Thymus (tissue), 11 donors: ENCODE data around the gene ATF6B. TPM values are rescaled to one million over a fixed set of nuclear protein-coding genes. Genes with fewer than 3 reads are reported as not detected.

Experiments
- DNase-seq, 9 donors: peaks; one replicate each; pipeline ENCODE4 v3.0.0-alpha.2; 2013; ENCODE audit warnings: low spot score in 9 of 9, low read depth in 6 of 9, missing footprints in 1 of 9
- H3K27ac ChIP-seq, 2 donors: one replicate each; pipeline ENCODE4 v1.5.1; 2013; ENCODE audit warnings: control low read depth in 1 of 2, low read depth in 1 of 2, low read length in 1 of 2, mild to moderate bottlenecking in 1 of 2, moderate library complexity in 1 of 2
- H3K27me3 ChIP-seq, 2 donors: one replicate each; pipeline ENCODE4 v1.5.1; 2013; ENCODE audit warnings: low read length in 1 of 2; ENCODE audit not compliant: control insufficient read depth in 2 of 2, insufficient read depth in 1 of 2
- H3K36me3 ChIP-seq, 2 donors: one replicate each; pipeline ENCODE4 v1.5.1; 2013; ENCODE audit warnings: low read length in 1 of 2, mild to moderate bottlenecking in 1 of 2, moderate library complexity in 1 of 2; ENCODE audit not compliant: control insufficient read depth in 2 of 2, insufficient read depth in 2 of 2
- H3K4me1 ChIP-seq, 2 donors: one replicate each; pipeline ENCODE4 v1.5.1; 2013; ENCODE audit warnings: low read length in 2 of 2; ENCODE audit not compliant: control insufficient read depth in 2 of 2, insufficient read depth in 2 of 2
- H3K4me3 ChIP-seq, 2 donors: one replicate each; pipeline ENCODE4 v1.5.1; 2013; ENCODE audit warnings: low read length in 2 of 2, control low read depth in 1 of 2, mild to moderate bottlenecking in 1 of 2
- H3K9me3 ChIP-seq, 2 donors: one replicate each; pipeline ENCODE4 v1.5.1; 2013; ENCODE audit warnings: low read length in 1 of 2, mild to moderate bottlenecking in 1 of 2; ENCODE audit not compliant: control insufficient read depth in 2 of 2, insufficient read depth in 1 of 2
- WGBS: extraction: QIAGEN DNeasy Blood & Tissue Kit; methylation state at CpG from one replicate; pipeline ENCODE4 v1.1.7; 2013; 5-methylcytosine and 5-hydroxymethylcytosine counted together
- polyA plus RNA-seq: library from polyadenylated mRNA; stranded (reverse); fragments of 200-250 nt; gene quantifications from one replicate; pipeline ENCODE4 v1.2.3, GENCODE V29; 2013
- total RNA-seq: library from RNA; stranded (reverse); fragments of 120-200 nt; gene quantifications from one replicate; pipeline ENCODE4 v1.2.4, GENCODE V29; 2013
- donor health status: healthy.

Gene ATF6B
- total and polyA plus RNA-seq, 2 donors = 16.0 to 49.2 TPM

DNA sequence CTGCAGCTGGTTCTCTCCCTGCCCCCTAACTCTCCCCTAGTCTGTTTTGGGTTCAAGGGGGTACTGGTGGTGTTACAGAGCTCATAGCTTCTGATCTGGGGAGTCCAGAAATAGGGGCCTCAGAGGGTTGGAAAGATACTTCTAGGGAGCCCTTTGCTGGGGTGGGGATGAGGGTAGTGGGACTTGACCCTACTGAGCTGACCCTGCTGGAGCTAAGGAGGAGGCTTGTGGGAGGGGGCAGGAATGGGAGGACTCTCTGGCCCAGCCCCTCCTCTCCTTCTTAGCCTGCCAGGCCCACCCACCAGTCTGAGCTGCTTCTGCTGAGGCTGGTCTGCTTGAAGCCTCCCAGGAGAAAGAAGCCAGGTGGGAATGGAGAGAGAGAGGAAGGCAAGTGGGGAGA lies 36.2 kb upstream of the ATF6B start, which contains the start of gene EGFL8:
Gene EGFL8 (plus strand): TSS at position 301 of the 400 bp plus-strand sequence. CDS start 1,571 bp downstream, outside the sequence.
- no peak for DNase-seq
- Histone ChIP-seq H3K27me3 (no peaks in the 10 kb centered on the region), H3K36me3 (peaks cover 45 to 50% of the 10 kb centered on the region in 2 donors), H3K4me3 (no peak within 1 kb of the TSS), H3K4me1 (no peaks in the 10 kb centered on the region), H3K9me3 (no peaks in the 10 kb centered on the region), H3K27ac (no peak within 1 kb of the TSS)

DNA sequence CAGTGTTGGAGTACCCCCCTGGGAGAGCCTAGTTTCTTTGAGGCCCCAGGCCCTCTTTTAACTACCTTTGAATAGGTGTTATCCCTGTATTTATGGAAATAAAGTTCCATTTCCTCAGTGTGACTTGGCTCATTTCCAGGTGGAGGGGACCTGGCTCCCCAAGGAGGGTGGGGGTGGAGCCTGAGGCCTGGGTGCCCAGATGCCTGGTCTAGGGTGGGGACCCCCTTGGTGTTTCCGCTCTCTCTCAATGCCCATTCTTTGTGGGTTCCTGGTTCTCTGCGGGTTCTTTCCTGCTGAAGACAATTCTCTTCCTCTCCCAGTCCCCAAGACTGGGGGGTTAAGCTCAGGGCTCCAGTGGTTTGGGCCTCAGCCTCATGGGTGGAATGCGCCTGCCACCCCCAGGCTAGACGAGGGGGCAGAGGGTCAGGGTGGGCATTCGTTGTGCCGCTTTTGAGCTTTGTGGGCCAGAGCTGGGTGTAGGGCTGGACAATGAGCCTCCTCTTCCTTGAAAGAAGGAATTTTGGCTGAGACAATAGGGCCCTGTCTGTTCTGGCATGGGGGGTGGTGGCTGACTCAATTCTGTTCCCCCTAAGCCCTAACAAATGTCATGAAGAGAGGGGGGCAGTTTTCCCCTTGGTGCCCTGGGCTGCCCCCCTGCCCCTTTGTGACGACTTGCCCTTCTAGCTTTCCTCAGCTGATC lies 35.7 kb upstream of the ATF6B start:
- 97% methylated on average over 7 of the region's 7 CpGs for WGBS
- no peaks in the 10 kb centered on the region for H3K9me3 ChIP-seq
- no peak overlapping the region for H3K27ac ChIP-seq
- H3K4me3 ChIP-seq = no peak overlapping the region
- H3K36me3 ChIP-seq = peaks cover 39 to 45% of the 10 kb centered on the region in 2 donors
- H3K4me1 ChIP-seq = no peaks in the 10 kb centered on the region
- H3K27me3 ChIP-seq = no peaks in the 10 kb centered on the region
- DNase-seq = no peak

DNA sequence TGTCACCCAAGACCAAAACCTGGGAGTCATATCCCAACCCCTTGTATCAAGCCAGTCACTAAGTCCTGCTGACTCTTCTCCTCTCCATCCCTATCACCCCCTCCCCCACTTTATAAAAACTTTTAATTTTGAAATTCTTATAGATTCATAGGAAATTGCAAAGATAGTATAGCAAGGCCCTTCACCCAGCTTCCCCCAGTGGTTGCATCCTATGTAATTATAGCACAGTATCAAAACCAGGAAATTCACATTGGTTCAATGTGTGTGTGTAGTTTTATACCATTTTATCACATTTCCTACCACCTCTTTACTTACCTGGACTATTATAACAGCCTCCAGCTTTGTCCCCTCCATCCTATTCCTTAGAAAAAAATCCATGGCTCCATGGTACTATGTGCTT lies 30.0 kb upstream of the ATF6B start:
- Histone ChIP-seq H3K27ac (no peak overlapping the region), H3K9me3 (no peaks in the 10 kb centered on the region), H3K27me3 (peaks cover 0 to 14% of the 10 kb centered on the region in 2 donors), H3K4me3 (no peak overlapping the region), H3K36me3 (peaks cover 30 to 34% of the 10 kb centered on the region in 2 donors), H3K4me1 (peaks cover 9 to 27% of the 10 kb centered on the region in 2 donors)
- DNase-seq = no peak

DNA sequence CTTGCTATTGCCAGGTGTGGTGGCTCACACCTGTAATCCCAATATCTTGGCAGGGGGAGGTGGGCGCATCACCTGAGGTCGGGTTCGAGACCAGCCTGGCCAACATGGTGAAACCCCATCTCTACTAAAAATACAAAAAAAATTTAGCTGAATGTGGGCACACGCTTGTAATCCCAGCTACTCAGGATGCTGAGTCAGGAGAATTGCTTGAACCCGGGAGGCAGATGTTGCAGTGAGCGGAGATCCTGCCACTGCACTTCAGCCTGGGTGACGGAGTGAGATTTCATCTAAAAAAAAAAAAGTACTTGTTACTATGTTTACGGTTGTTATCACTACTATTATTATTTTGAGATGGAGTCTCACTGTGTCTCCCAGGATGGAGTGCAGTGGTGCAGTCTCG lies 28.8 kb upstream of the ATF6B start:
- peaks cover 22 to 29% of the 10 kb centered on the region in 2 donors for H3K36me3 ChIP-seq

DNA sequence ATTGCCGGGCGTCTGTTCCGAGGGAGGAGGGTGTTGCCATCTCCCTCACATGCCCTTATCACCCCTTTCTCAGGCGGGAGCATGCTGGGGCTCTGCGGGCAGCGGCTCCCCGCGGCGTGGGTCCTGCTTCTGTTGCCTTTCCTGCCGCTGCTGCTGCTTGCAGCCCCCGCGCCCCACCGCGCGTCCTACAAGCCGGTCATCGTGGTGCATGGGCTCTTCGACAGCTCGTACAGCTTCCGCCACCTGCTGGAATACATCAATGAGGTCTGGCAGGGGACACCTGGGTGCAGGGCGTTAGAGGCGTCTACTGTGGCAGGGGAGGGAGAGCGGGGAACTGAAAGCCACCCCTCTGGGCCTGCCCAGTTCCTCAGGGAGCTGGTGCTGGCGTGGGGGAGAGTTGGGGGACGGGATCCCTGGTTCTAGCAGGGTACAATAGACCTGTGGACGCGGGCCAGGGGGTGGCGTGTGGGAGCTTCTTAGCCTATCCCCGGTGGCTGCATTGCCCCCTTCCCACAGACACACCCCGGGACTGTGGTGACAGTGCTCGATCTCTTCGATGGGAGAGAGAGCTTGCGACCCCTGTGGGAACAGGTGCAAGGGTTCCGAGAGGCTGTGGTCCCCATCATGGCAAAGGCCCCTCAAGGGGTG lies 26.6 kb upstream of the ATF6B start:
- peak overlapping the region; percentile 55 to 80 for H3K27ac ChIP-seq
- peaks cover 0 to 3% of the 10 kb centered on the region in 2 donors for H3K9me3 ChIP-seq
- 1% methylated on average over 34 of the region's 34 CpGs for WGBS
- H3K4me1 ChIP-seq = peaks cover 19 to 56% of the 10 kb centered on the region in 2 donors
- peaks cover 18 to 48% of the 10 kb centered on the region in 2 donors for H3K27me3 ChIP-seq
- peak in 3 of 9 donors; percentile 69 to 84 (median 72) for DNase-seq
- H3K4me3 ChIP-seq = peak overlapping the region; percentile 62 to 84
- peaks cover 22 to 29% of the 10 kb centered on the region in 2 donors for H3K36me3 ChIP-seq

More for the DNA sequence above, 28.8 kb upstream of the ATF6B start:
- peaks cover 17 to 39% of the 10 kb centered on the region in 2 donors for H3K4me1 ChIP-seq
- no peak overlapping the region for H3K27ac ChIP-seq
- 98% methylated on average over 9 of the region's 9 CpGs for WGBS
- no peaks in the 10 kb centered on the region for H3K9me3 ChIP-seq
- no peak for DNase-seq
- H3K27me3 ChIP-seq = peaks cover 2 to 26% of the 10 kb centered on the region in 2 donors
- H3K4me3 ChIP-seq = no peak overlapping the region

DNA sequence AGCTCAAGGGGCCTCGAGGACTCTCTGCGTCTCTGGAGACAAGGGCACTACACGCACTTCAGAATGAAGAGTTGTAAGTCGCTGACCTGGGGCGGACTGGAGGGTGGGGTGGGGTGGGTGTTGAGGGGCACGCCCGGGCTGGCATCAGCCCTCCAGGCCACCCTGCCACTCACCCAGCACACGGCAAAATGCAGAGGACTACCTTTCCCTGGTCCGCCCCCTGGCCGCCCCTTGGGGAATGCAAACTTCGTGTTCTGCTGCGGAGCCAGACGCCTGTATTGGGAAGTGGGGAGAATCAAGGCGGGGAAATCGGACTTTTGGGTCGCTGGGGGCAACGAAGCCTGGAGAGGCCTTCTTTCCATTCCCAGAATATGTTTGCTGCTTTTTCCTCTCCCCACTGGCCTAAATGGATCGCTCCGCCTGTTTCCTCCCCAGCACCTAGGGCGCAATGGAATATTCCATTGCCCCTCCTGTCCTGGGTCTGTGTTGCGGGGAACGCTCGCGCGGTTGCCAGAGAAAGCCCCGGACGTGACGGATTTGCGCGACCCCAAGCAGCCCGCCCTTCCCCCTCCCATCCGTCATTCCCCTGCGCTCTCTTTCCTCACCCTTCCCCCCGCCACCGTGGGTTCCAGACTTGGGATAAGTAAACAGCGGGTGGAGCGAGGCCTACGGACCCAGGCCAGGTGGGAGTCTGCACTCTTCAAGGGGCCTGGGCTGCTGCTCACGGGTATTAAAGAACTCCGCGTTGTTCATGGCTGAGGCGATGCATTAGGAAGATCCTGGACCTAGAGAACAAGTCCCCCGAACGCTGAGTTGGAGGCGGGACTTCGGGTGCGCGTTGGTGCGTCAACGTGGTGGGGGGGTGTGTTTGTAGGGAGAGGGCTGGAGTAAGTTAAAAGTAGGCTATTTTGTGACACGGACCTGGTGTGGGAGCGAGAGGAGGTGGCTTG lies 25.8 kb upstream of the ATF6B start, which contains the start of gene PPT2:
Gene PPT2 (plus strand): TSS at position 578 of the 950 bp plus-strand sequence. CDS start 454 bp downstream, outside the sequence.
- Histone ChIP-seq H3K36me3 (peaks cover 22 to 29% of the 10 kb centered on the region in 2 donors), H3K4me1 (peaks cover 19 to 61% of the 10 kb centered on the region in 2 donors), H3K9me3 (peaks cover 0 to 10% of the 10 kb centered on the region in 2 donors), H3K4me3 (peak within 1 kb of the TSS; percentile 62 to 84), H3K27me3 (peaks cover 26 to 56% of the 10 kb centered on the region in 2 donors), H3K27ac (peak within 1 kb of the TSS; percentile 55 to 80)
- 6% methylated on average over 52 of the region's 52 CpGs for WGBS
- DNase-seq = peak; percentile 66 to 89 (median 76)

DNA sequence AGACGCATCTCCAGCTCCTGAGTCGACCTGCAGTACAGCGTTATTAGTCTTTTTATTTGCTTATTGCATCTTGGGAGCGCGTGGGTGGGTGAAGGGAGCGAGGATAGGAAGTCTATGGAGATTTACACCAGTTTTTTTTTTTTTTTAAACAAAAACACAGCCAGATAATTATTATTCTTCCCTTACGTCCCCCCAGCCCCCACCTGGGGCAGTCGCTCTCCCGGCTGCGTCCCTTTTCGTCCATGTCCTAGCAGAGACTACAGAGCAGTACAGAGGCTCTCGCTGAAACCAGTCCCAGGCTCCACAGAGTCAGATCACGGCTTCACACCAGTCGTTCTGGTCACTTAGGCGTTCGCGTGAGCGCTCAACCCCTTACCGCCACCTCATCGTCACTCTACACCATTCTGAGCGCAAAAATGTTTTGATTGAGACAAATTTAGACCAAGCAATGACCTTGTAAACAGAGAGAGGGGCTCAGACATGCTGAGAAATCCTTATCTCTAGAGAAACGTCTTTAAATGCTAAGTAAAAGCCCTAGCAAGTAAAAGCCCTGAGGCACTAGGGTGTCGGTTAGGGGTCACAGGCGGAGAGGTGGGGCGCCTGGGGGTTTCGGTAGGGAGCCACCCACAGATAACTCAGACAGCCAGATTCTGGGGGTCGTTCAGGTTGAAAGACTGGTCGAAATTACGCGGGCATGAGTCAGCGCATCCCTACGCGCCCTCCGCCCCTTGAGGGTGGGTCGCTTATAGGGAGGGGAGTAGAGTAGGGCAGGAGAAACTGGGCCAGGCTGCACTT lies 24.9 kb upstream of the ATF6B start:
- WGBS = 76% methylated on average over 35 of the region's 35 CpGs
- Histone ChIP-seq H3K9me3 (peaks cover 3 to 16% of the 10 kb centered on the region in 2 donors), H3K27me3 (peaks cover 35 to 65% of the 10 kb centered on the region in 2 donors), H3K4me1 (peaks cover 19 to 70% of the 10 kb centered on the region in 2 donors), H3K27ac (peak overlapping the region in 1 of 2 donors; percentile 55), H3K4me3 (peak overlapping the region; percentile 62 to 84), H3K36me3 (peaks cover 21% of the 10 kb centered on the region in 2 donors)
- no peak for DNase-seq
